Testis (tissue), 2 donors: ENCODE results near the gene RASSF3.

Experiments
- CTCF ChIP-seq, 3 experiments: fragments of 450-650 bp in 2 of 3; fragments of 200-600 bp in 1 of 3; sonication (generic) in 1 of 3; IDR thresholded peaks; one replicate each; pipeline ENCODE4 v1.5.1; 2016 to 2019; ENCODE audit warnings: antibody characterized with exemption in 3 of 3, mild to moderate bottlenecking in 2 of 3, moderate library complexity in 1 of 3
- POLR2A ChIP-seq: fragments of 450-650 bp; IDR thresholded peaks from one replicate; pipeline ENCODE4 v1.6.1; 2017; ENCODE audit warnings: antibody characterized with exemption, mild to moderate bottlenecking, moderate library complexity

- TF ChIP-seq CTCF (IDR thresholded peaks at IDR 0.05) (no peak), POLR2A (no peak)
Observed at GRCh38 chr12:64611341-64612284, 1.3 kb downstream of the RASSF3 start.
